Liver (tissue), 9 donors: ENCODE results near the gene UMAD1. TPM values are rescaled to one million over a fixed set of nuclear protein-coding genes. Genes with fewer than 3 reads are reported as not detected.

Experiments
- DNase-seq: peaks from one replicate; pipeline ENCODE4 v3.0.0-alpha.2; 2017; ENCODE audit warnings: low spot score
- H3K27ac ChIP-seq, 2 donors: one replicate each; pipeline ENCODE4 v1.7.0; 2013; ENCODE audit warnings: inconsistent platforms in 2 of 2, low read length in 2 of 2, control low read depth in 1 of 2, low read depth in 1 of 2, mild to moderate bottlenecking in 1 of 2
- H3K27me3 ChIP-seq, 4 donors: one replicate each; pipeline versions ENCODE4 v1.6.1 to v1.7.0; 2013; ENCODE audit warnings: low read length in 3 of 4, inconsistent platforms in 1 of 4, mild to moderate bottlenecking in 1 of 4, moderate library complexity in 1 of 4; ENCODE audit not compliant: control insufficient read depth in 4 of 4, insufficient read depth in 4 of 4
- H3K36me3 ChIP-seq, 4 donors: one replicate each; pipeline versions ENCODE4 v1.6.1 to v1.7.0; 2013; ENCODE audit warnings: low read length in 3 of 4, mild to moderate bottlenecking in 3 of 4, low read depth in 1 of 4, moderate library complexity in 1 of 4; ENCODE audit not compliant: control insufficient read depth in 4 of 4, insufficient read depth in 3 of 4
- H3K4me1 ChIP-seq, 4 donors: one replicate each; pipeline versions ENCODE4 v1.6.1 to v1.7.0; 2013; ENCODE audit warnings: low read length in 3 of 4, mild to moderate bottlenecking in 3 of 4, moderate library complexity in 1 of 4; ENCODE audit not compliant: control insufficient read depth in 4 of 4, insufficient read depth in 4 of 4
- H3K4me3 ChIP-seq, 3 donors: one replicate each; pipeline versions ENCODE4 v1.6.1 to v1.7.0; 2013; ENCODE audit warnings: low read length in 3 of 3, control low read depth in 1 of 3, low read depth in 1 of 3, mild to moderate bottlenecking in 1 of 3
- H3K9ac ChIP-seq, 2 donors: one replicate each; pipeline ENCODE4 v1.7.0; 2013; ENCODE audit warnings: low read length in 2 of 2, mild to moderate bottlenecking in 2 of 2, moderate library complexity in 2 of 2, control low read depth in 1 of 2, low read depth in 1 of 2
- H3K9me3 ChIP-seq, 4 donors: one replicate each; pipeline versions ENCODE4 v1.6.1 to v1.7.0; 2013; ENCODE audit warnings: low read length in 3 of 4; ENCODE audit not compliant: control insufficient read depth in 4 of 4
- CTCF ChIP-seq: fragments of 150-350 bp; IDR thresholded peaks from 2 replicates; pipeline ENCODE4 v1.5.1; 2017; ENCODE audit warnings: improper control_type of control experiment, low read depth, low read length; ENCODE audit not compliant: missing input control
- EGR1 ChIP-seq, 2 donors: IDR thresholded peaks; 2 replicates each; pipeline ENCODE4 v1.6.1; 2016 to 2018; ENCODE audit warnings: antibody characterized with exemption in 2 of 2, low read depth in 2 of 2
- FOXA1 ChIP-seq: IDR thresholded peaks from 2 replicates; pipeline ENCODE4 v1.6.1; 2016; ENCODE audit warnings: antibody characterized with exemption
- FOXA2 ChIP-seq: IDR thresholded peaks from 2 replicates; pipeline ENCODE4 v1.6.1; 2016; ENCODE audit warnings: antibody characterized with exemption
- GABPA ChIP-seq, 2 donors: IDR thresholded peaks in 1 of 2; conservative IDR thresholded peaks in 1 of 2; 2 replicates each; pipeline ENCODE4 v1.6.1; 2016; ENCODE audit warnings: antibody characterized with exemption in 2 of 2, mild to moderate bottlenecking in 1 of 2, moderate library complexity in 1 of 2
- JUND ChIP-seq, 2 donors: IDR thresholded peaks; 2 replicates each; pipeline ENCODE4 v1.6.1; 2016; ENCODE audit warnings: antibody characterized with exemption in 2 of 2
- MAX ChIP-seq: IDR thresholded peaks from 2 replicates; pipeline ENCODE4 v1.6.1; 2016; ENCODE audit warnings: antibody characterized with exemption
- SP1 ChIP-seq: IDR thresholded peaks from 2 replicates; pipeline ENCODE4 v1.6.1; 2018; ENCODE audit warnings: antibody characterized with exemption, mild to moderate bottlenecking
- TAF1 ChIP-seq: conservative IDR thresholded peaks from 2 replicates; pipeline ENCODE4 v1.6.1; 2016; ENCODE audit warnings: antibody characterized with exemption, mild to moderate bottlenecking
- YY1 ChIP-seq: IDR thresholded peaks from 2 replicates; pipeline ENCODE4 v1.6.1; 2016; ENCODE audit warnings: antibody characterized with exemption, mild to moderate bottlenecking
- WGBS: extraction: QIAGEN DNeasy Blood & Tissue Kit; methylation state at CpG from one replicate; pipeline ENCODE4 v1.1.7; 2013; 5-methylcytosine and 5-hydroxymethylcytosine counted together
- polyA plus RNA-seq, 2 donors: library from polyadenylated mRNA; stranded (reverse) in 1 of 2; unstranded in 1 of 2; fragments of 200-250 nt in 1 of 2; fragments of >200 nt in 1 of 2; fragmentation: Nextera tagmentation in 1 of 2; extraction: Ambion mirVana in 1 of 2; gene quantifications; one replicate each; pipeline versions ENCODE4 v1.2.1 to v1.2.3, GENCODE V29; 2013 to 2015
- total RNA-seq, 2 donors: library from RNA; depleted of rRNA; stranded (reverse); fragments of >200 nt; gene quantifications; one replicate each; pipeline ENCODE4 v1.2.3, GENCODE V29; 2014
- donor health status: healthy.
- donor health status: healthy.
- donor health status: healthy.
- donor health status: healthy.
- donor health status: healthy.

UMAD1 gene
- total and polyA plus RNA-seq, 4 donors: 5.9 to 12.2 (median 7.9) TPM

GRCh38 chr7:7695111-7695817 is 54.7 kb downstream of the UMAD1 start:
- 59% methylated on average over 5 of the region's 5 CpGs for WGBS
- Histone ChIP-seq H3K9me3 (no peaks in the 10 kb centered on the region), H3K27me3 (no peaks in the 10 kb centered on the region), H3K4me3 (no peak overlapping the region), H3K36me3 (no peaks in the 10 kb centered on the region), H3K9ac (no peak overlapping the region), H3K27ac (no peak overlapping the region), H3K4me1 (peaks cover 0 to 8% (median 5%) of the 10 kb centered on the region in 4 donors)
- no peak for DNase-seq
- TF ChIP-seq SP1 (no peak), MAX (no peak), YY1 (no peak), TAF1 (no peak)

GRCh38 chr7:7696458-7697119 is 56.0 kb downstream of the UMAD1 start:
- H3K9me3 ChIP-seq: no peaks in the 10 kb centered on the region
- 41% methylated on average over 3 of the region's 3 CpGs for WGBS
- DNase-seq: no peak
- no peaks in the 10 kb centered on the region for H3K27me3 ChIP-seq
- H3K9ac ChIP-seq: no peak overlapping the region
- no peaks in the 10 kb centered on the region for H3K36me3 ChIP-seq
- H3K27ac ChIP-seq: peak overlapping the region in 1 of 2 donors; percentile 3
- H3K4me3 ChIP-seq: no peak overlapping the region
- peaks cover 0 to 8% (median 5%) of the 10 kb centered on the region in 4 donors for H3K4me1 ChIP-seq
- TF ChIP-seq EGR1 (IDR thresholded peaks at IDR 0.05; ENCODE audit: low read depth in 2 of 2): no peak
- TF ChIP-seq MAX: no peak
- no peak for TF ChIP-seq FOXA1
- TF ChIP-seq JUND (IDR thresholded peaks at IDR 0.05): peak in 1 of 2 donors; percentile 39
- no peak for TF ChIP-seq GABPA (IDR thresholded peaks at IDR 0.05 in 1 of 2, conservative IDR thresholded peaks at IDR 0.05 in 1 of 2)
- TF ChIP-seq CTCF: no peak
- TF ChIP-seq FOXA2: no peak

GRCh38 chr7:7698930-7699329 is 58.4 kb downstream of the UMAD1 start:
- no peak for TF ChIP-seq EGR1 (IDR thresholded peaks at IDR 0.05; ENCODE audit: low read depth in 2 of 2)
- H3K27me3 ChIP-seq: no peaks in the 10 kb centered on the region
- 93% methylated on average over 2 of the region's 2 CpGs for WGBS
- H3K9me3 ChIP-seq: no peaks in the 10 kb centered on the region
- no peak overlapping the region for H3K9ac ChIP-seq
- H3K4me3 ChIP-seq: no peak overlapping the region
- DNase-seq: no peak
- no peak overlapping the region for H3K27ac ChIP-seq
- no peaks in the 10 kb centered on the region for H3K36me3 ChIP-seq
- H3K4me1 ChIP-seq: peaks cover 0 to 15% (median 5%) of the 10 kb centered on the region in 4 donors
